Right cardiac atrium (tissue), 5 donors: ENCODE measurements around the gene POU6F1. TPM values are rescaled to one million over a fixed set of nuclear protein-coding genes. Genes with fewer than 3 reads are reported as not detected.

ENCODE experiments used
- ATAC-seq, 2 donors: fragments of 200-7000 bp; cut with Tn5 transposase; one replicate each; pipeline versions ENCODE4 v1.8.0 to v1.9.1; 2020; ENCODE audit warnings: moderate library complexity in 2 of 2, mild to moderate bottlenecking in 1 of 2
- DNase-seq, 3 donors: peaks; one replicate each; pipeline ENCODE4 v3.0.0-alpha.2; 2020
- H3K27ac ChIP-seq: one replicate; pipeline ENCODE4 v1.5.1; 2013; ENCODE audit warnings: mild to moderate bottlenecking, low read length, control low read depth, moderate library complexity
- H3K27me3 ChIP-seq: one replicate; pipeline ENCODE4 v1.6.1; 2013; ENCODE audit not compliant: control insufficient read depth, insufficient read depth
- H3K4me1 ChIP-seq: one replicate; pipeline ENCODE4 v1.6.1; 2013; ENCODE audit warnings: low read length; ENCODE audit not compliant: control insufficient read depth, insufficient read depth
- H3K4me3 ChIP-seq: one replicate; pipeline ENCODE4 v1.5.1; 2013; ENCODE audit warnings: low read length, control low read depth
- H3K9me3 ChIP-seq: one replicate; pipeline ENCODE4 v1.6.1; 2013; ENCODE audit warnings: low read length; ENCODE audit not compliant: control insufficient read depth
- WGBS: extraction: QIAGEN DNeasy Blood & Tissue Kit; methylation state at CpG from one replicate; pipeline ENCODE4 v1.1.7; 2013; 5-methylcytosine and 5-hydroxymethylcytosine counted together
- intact Hi-C, 4 donors: fragments of 100-400 bp; cut with DNase I; formaldehyde crosslinking; loops; one replicate each; pipeline versions ENCODE4 v1.11.0 to v1.14.0; 2022 to 2023
- polyA plus RNA-seq: library from polyadenylated mRNA; stranded (reverse); fragments of 200-250 nt; gene quantifications from one replicate; pipeline ENCODE4 v1.2.3, GENCODE V29; 2013
- total RNA-seq, 4 donors: library from RNA; stranded (reverse); fragmentation: NEBNext Ultra II Directional; extraction: Animal tissue kit (Norgen Biotek cat#: 25700); gene quantifications; one replicate each; pipeline ENCODE4 v1.2.1, GENCODE V29; 2021
- donor health status: healthy with polysubstance abuse.
- donor health status: DM: no; HTN: yes; CAD: no.
- donor health status: DM: no; HTN: no; CAD: no.
- donor health status: DM: no; HTN: yes; CAD: no; lungs with severe emphysema.
- donor health status: DM: yes; HTN: yes; CAD: no.

Gene POU6F1
- total and polyA plus RNA-seq, 5 donors: 4.6 to 10.2 (median 8.1) TPM

- no peak for DNase-seq
- Histone ChIP-seq H3K4me1 (peaks cover 7% of the 10 kb centered on the region), H3K27ac (peak overlapping the region; percentile 51), H3K4me3 (no peak overlapping the region), H3K9me3 (no peaks in the 10 kb centered on the region), H3K27me3 (no peaks in the 10 kb centered on the region)
- WGBS: 84% methylated on average over 11 of the region's 11 CpGs
- intact Hi-C loops: no loop called here
- ATAC-seq: no peak
Observed at GRCh38 chr12:51245476-51246253, 27.8 kb upstream of the POU6F1 start.

DNA sequence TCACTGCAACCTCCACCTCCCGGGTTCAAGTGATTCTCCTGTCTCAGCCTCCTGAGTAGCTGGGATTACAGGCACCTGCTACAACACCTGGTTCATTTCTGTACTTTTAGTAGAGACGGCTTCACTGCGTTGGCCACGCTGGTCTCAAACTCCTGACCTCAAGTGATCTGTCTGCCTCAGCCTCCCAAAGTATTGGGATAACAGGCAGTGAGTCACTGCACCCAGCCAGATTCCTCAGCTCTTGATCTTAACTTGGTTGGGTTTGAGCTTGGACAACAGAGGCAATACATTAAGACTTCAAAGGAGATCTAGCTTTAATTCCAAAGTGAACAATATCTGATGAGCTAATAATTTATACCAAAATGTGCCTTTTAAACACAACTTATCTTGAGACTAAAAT, 26.4 kb upstream of the POU6F1 start:
- intact Hi-C loops: no loop called here
- 93% methylated on average over 4 of the region's 4 CpGs for WGBS
- Histone ChIP-seq H3K27ac (no peak overlapping the region), H3K9me3 (no peaks in the 10 kb centered on the region), H3K4me1 (peaks cover 14% of the 10 kb centered on the region), H3K4me3 (no peak overlapping the region), H3K27me3 (no peaks in the 10 kb centered on the region)
- no peak for DNase-seq
- no peak for ATAC-seq

DNA sequence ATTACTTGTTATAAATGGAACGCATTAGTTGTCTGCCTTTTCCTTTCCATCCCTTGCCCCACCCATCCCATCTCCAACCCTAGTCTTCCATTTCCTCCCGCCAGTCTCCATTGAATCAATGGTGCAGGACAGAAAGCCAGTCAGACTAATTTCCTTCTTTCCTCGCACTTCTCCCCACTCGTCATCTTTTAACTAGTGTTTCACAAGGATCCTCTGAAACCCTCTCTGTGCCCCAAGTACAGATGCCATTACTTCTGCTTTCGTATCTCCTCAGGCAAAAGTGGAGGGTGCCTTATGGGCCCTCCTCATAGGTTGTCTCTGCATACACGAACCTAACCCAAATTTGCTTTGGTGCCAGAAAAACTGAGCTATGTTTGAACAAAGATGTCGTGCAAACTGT, 25.0 kb upstream of the POU6F1 start:
- Histone ChIP-seq H3K27ac (no peak overlapping the region), H3K9me3 (no peaks in the 10 kb centered on the region)

GRCh38 chr12:51242120-51242519, 24.3 kb upstream of the POU6F1 start:
- Histone ChIP-seq H3K27ac (no peak overlapping the region), H3K4me3 (no peak overlapping the region), H3K9me3 (no peaks in the 10 kb centered on the region), H3K4me1 (peaks cover 14% of the 10 kb centered on the region), H3K27me3 (no peaks in the 10 kb centered on the region)
- 70% methylated on average over 7 of the region's 7 CpGs for WGBS
- DNase-seq (peak; percentile 33 to 68 (median 61)), ATAC-seq (no peak)
- intact Hi-C loops: no loop called here

More for the DNA sequence above, 25.0 kb upstream of the POU6F1 start:
- WGBS: 64% methylated on average over 7 of the region's 7 CpGs
- Histone ChIP-seq H3K27me3 (no peaks in the 10 kb centered on the region), H3K4me1 (peaks cover 14% of the 10 kb centered on the region), H3K4me3 (no peak overlapping the region)
- intact Hi-C loops: no loop called here
- DNase-seq: no peak
- ATAC-seq: no peak

GRCh38 chr12:51240971-51241370, 23.1 kb upstream of the POU6F1 start:
- no peaks in the 10 kb centered on the region for H3K27me3 ChIP-seq
- peaks cover 10% of the 10 kb centered on the region for H3K4me1 ChIP-seq
- no peak overlapping the region for H3K4me3 ChIP-seq
- no peak overlapping the region for H3K27ac ChIP-seq
- H3K9me3 ChIP-seq: no peaks in the 10 kb centered on the region
- DNase-seq: no peak
- intact Hi-C loops: no loop called here
- WGBS: 59% methylated on average over 2 of the region's 2 CpGs
- no peak for ATAC-seq

DNA sequence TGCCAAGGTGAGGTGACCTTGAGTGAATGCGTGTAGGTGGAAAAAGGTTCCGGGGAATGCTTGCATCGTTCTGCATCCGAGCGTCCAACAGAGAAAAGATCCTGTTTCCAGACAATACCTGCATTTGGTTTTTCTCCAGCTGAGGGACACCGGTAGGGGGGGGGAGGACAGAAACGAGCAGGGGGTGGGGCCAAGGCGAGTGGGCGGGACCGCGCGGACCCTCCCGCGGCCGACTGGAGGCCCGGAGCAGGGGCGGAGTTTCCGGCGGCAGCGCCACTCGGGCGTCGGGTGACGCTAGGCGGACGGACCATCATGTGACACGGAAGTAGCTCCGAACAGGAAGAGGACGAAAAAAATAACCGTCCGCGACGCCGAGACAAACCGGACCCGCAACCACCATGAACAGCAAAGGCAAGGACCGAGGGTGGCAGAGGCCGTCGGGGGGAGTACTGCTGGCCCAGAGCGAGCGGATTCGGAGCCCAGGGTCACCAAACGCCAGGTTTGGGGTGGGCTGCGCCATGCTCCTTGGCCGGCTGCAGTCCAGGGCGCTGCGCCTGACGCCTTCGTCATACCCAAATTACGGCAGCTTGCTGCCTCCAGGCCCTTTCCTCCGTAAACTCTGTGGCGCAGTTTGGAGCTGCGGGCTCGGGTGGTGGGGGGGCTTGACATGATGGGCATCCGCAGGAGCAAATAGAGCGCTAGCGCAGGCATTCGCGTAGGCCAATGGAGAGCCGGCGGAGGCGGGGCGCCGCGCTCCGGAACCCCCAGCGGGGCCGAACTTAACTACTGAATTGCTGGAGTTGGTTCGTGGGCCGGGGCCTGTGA, 20.9 kb upstream of the POU6F1 start, which contains the start of gene DAZAP2:
TSS of gene DAZAP2 (plus strand) at position 317 of the 825 bp plus-strand sequence. CDS start at position 399, 82 bp downstream.
- intact Hi-C loops: no loop called here
- peaks cover 7% of the 10 kb centered on the region for H3K4me1 ChIP-seq
- under 1% methylated on average over 70 of the region's 70 CpGs for WGBS

DNA sequence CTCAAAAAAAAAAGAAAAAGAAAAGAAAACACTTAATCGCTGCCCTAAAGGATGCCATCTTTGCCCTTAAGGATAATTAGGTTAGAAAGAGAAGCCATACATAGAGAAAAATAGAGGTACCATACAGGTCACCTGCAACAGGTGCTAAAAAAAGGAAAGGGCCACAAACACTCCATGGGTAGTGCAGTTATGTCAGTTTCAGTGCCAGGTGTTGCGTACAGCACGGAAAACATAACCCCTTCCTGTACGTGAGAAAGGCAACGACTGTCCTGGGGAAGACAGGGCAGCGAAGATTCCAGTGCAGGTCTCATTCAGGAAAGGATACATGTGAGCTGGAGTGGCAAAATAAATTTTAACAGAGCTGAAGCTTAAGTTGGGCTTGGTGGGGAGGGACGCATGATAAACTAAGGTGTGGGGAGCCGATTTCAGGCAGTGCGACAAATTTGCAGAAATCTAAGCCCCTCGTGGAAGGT, 20.2 kb upstream of the POU6F1 start:
- Histone ChIP-seq H3K27me3 (no peaks in the 10 kb centered on the region), H3K4me1 (peaks cover 7% of the 10 kb centered on the region), H3K4me3 (peak overlapping the region; percentile 99), H3K9me3 (no peaks in the 10 kb centered on the region), H3K27ac (peak overlapping the region; percentile 53)
- intact Hi-C loops: no loop called here
- DNase-seq: no peak
- ATAC-seq: no peak
- WGBS: 12% methylated on average over 10 of the region's 10 CpGs

More for the DNA sequence above, 20.9 kb upstream of the POU6F1 start, which contains the start of gene DAZAP2:
- H3K27me3 ChIP-seq: no peaks in the 10 kb centered on the region
- ATAC-seq: peak; percentile 99
- peak; percentile 97 to 99 (median 99) for DNase-seq
- peak within 1 kb of the TSS; percentile 100 for H3K27ac ChIP-seq
- peak within 1 kb of the TSS; percentile 99 for H3K4me3 ChIP-seq
- no peaks in the 10 kb centered on the region for H3K9me3 ChIP-seq

- no peaks in the 10 kb centered on the region for H3K9me3 ChIP-seq
- no peak overlapping the region for H3K27ac ChIP-seq
- DNase-seq (no peak), ATAC-seq (no peak)
- no peak overlapping the region for H3K4me3 ChIP-seq
- 52% methylated on average over 5 of the region's 5 CpGs for WGBS
- no peaks in the 10 kb centered on the region for H3K4me1 ChIP-seq
- H3K27me3 ChIP-seq: no peaks in the 10 kb centered on the region
- intact Hi-C loops: no loop called here
Observed at GRCh38 chr12:51234530-51234929, 16.7 kb upstream of the POU6F1 start.

DNA sequence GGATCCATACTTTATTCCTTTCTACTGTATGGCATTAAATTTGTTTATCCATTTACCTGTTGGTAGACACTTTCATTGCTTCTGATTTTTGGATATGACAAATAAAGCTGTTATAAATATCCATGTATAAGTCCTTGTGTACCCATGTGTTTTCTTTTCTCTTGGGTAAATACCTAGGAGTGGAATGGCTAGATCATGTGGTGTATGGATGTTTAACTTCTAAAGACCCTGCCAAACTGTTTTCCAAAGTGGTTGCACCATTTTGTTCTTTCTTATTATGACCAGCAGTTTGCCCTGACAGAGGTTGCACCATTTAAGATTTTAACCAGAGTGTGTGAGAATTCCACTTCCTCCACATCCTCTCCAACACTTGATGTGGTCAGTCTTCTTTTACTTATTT, 14.8 kb upstream of the POU6F1 start:
- ATAC-seq: no peak
- H3K9me3 ChIP-seq: no peaks in the 10 kb centered on the region
- no peaks in the 10 kb centered on the region for H3K4me1 ChIP-seq
- no peak for DNase-seq
- no peak overlapping the region for H3K4me3 ChIP-seq
- intact Hi-C loops: no loop called here
- H3K27me3 ChIP-seq: no peaks in the 10 kb centered on the region
- H3K27ac ChIP-seq: no peak overlapping the region

DNA sequence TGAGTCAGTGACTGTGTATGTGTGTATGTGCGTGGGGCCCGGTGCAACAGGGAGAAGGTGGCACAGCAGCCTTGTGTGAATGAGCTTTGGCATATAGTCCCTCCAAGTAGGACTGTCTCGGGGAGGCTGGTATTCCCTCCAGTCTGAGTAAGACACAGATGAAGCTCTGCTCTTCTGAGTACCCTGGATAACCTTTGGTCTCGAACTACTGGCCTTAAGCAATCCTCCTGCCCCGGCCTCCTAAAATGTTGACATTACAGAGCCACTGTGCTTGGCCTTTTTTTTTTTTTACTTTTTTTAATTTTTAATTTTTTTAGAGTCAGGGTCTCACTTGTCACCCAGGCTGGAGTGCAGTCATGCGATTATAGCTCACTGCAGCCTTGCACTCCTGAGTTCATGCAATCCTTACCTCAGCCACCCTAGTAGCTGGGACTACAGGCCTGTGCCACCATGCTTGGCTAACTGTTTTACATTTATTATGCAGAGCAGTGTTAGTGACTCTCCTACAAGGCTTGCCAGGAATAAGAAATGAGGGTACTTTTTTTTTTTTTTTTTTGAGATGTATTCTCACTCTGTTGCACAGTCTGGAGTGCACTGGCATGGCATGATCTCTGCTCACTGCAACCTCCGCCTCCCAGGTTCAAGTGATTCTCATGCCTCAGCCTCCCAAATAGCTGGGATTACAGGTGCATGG, 11.4 kb upstream of the POU6F1 start:
- 97% methylated on average over 7 of the region's 7 CpGs for WGBS
- ATAC-seq: no peak
- Histone ChIP-seq H3K4me1 (no peaks in the 10 kb centered on the region), H3K27me3 (no peaks in the 10 kb centered on the region), H3K27ac (no peak overlapping the region), H3K9me3 (no peaks in the 10 kb centered on the region), H3K4me3 (no peak overlapping the region)
- DNase-seq: peak in 1 of 3 donors; percentile 6
- intact Hi-C loops: no loop called here
